ENCODE results near the gene PWP2. TPM values are rescaled to one million over a fixed set of nuclear protein-coding genes. Genes with fewer than 3 reads are reported as not detected.
"Not testable (repeated sequence)": the region's sequence is repeated elsewhere in the genome, so short reads cannot be mapped to it uniquely, and the experiment has no call there.

The PWP2 gene
- total and polyA plus RNA-seq, 2 of the 4 experiments (the other 2 are of a cell fraction): 2.4 to 7.0 TPM

DNA sequence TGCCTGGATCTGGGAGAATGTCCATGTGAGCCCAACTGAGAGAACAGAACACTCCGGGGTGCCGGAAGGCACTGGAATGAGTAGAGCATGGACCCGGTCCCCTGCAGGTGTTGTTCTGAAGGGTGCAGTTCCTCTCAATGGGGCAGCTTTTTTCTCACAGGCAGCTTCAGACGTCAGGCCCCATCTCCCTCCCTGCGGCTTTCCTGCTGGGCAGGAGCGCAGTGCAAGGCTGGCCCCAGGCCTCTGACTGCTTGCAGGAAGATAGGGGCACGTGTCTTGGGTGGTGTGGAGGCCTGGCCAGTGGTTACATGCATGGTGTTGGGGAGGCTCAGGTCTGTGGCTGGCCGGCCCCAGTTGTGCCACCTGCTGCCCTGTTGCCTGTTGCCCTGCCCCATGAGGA is 36.8 kb downstream of the PWP2 start:
- H2BK20ac ChIP-seq (ENCODE audit: low read depth, low read length); H3K27ac ChIP-seq (ENCODE audit: insufficient read depth, low read length); H4K8ac ChIP-seq (ENCODE audit: low read depth in 2 of 2, low read length in 2 of 2); POLR2A ChIA-PET (ENCODE audit: unreplicated experiment); H3K56ac ChIP-seq (ENCODE audit: extremely low read depth, insufficient read depth, low read length); H2AK5ac ChIP-seq (ENCODE audit: low read depth, low read length); ATAC-seq (ENCODE audit: low read depth); CTCF ChIA-PET; DNase-seq; H3K4ac ChIP-seq (ENCODE audit: low read depth, low read length); H3K18ac ChIP-seq (ENCODE audit: low read depth, low read length); H4K5ac ChIP-seq (ENCODE audit: low read depth, low read length); H4K20me1 ChIP-seq (ENCODE audit: insufficient read depth, low read length); H3K4me1 ChIP-seq (ENCODE audit: control insufficient read depth, insufficient read depth, low read length); H3K23ac ChIP-seq (ENCODE audit: low read depth, low read length); H2BK5ac ChIP-seq (ENCODE audit: low read depth, low read length, poor library complexity, severe bottlenecking); H2AFZ ChIP-seq (replicated peaks; ENCODE audit: low read length, poor library complexity); intact Hi-C loops (cut with micrococcal nuclease); H3K36me3 ChIP-seq (ENCODE audit: control insufficient read depth, insufficient read depth, low read length); H4K91ac ChIP-seq (ENCODE audit: insufficient read depth, low read depth, low read length); H3K4me2 ChIP-seq (ENCODE audit: low read depth, low read length); H3K14ac ChIP-seq (replicated peaks; ENCODE audit: low read depth, low read length); H3K9ac ChIP-seq (ENCODE audit: low read depth, low read length); H2BK15ac ChIP-seq (ENCODE audit: low read depth, low read length); H2AK9ac ChIP-seq (replicated peaks; ENCODE audit: low read depth, low read length, poor library complexity); H3K79me1 ChIP-seq (ENCODE audit: low read depth in 1 of 2, low read length in 2 of 2); H3K9me3 ChIP-seq (ENCODE audit: control insufficient read depth, insufficient read depth, low read length); H3K4me3 ChIP-seq (ENCODE audit: insufficient read depth, low read depth, low read length); dilution Hi-C loops (cut with HindIII; ENCODE audit: low sequenced_read_pairs, unreplicated experiment); H3K27me3 ChIP-seq (ENCODE audit: control insufficient read depth, insufficient read depth, low read length); H3K9me1 ChIP-seq (ENCODE audit: insufficient read depth, low read length); H2BK120ac ChIP-seq (ENCODE audit: low read depth, low read length); BruUV-seq (replicated peaks); in situ Hi-C loops (cut with MboI; ENCODE audit: low sequenced_read_pairs): not testable (repeated sequence)
- no CpG with 5 or more reads among the region's 8 CpGs for WGBS, 2 experiments (ENCODE audit: extremely low coverage in 2 of 2, insufficient read length in 1 of 2)

- in situ Hi-C loops (cut with MboI; ENCODE audit: low sequenced_read_pairs); H3K79me1 ChIP-seq (ENCODE audit: low read depth in 1 of 2, low read length in 2 of 2); H3K9me1 ChIP-seq (ENCODE audit: insufficient read depth, low read length); H3K27me3 ChIP-seq (ENCODE audit: control insufficient read depth, insufficient read depth, low read length); H2BK20ac ChIP-seq (ENCODE audit: low read depth, low read length); H2BK15ac ChIP-seq (ENCODE audit: low read depth, low read length); H4K91ac ChIP-seq (ENCODE audit: insufficient read depth, low read depth, low read length); H2BK120ac ChIP-seq (ENCODE audit: low read depth, low read length); H4K5ac ChIP-seq (ENCODE audit: low read depth, low read length); H3K14ac ChIP-seq (replicated peaks; ENCODE audit: low read depth, low read length); H3K4me2 ChIP-seq (ENCODE audit: low read depth, low read length); CTCF ChIA-PET; intact Hi-C loops (cut with micrococcal nuclease); H2AK5ac ChIP-seq (ENCODE audit: low read depth, low read length); H3K4ac ChIP-seq (ENCODE audit: low read depth, low read length); H2BK5ac ChIP-seq (ENCODE audit: low read depth, low read length, poor library complexity, severe bottlenecking); H3K9ac ChIP-seq (ENCODE audit: low read depth, low read length); H3K27ac ChIP-seq (ENCODE audit: insufficient read depth, low read length); H3K4me1 ChIP-seq (ENCODE audit: control insufficient read depth, insufficient read depth, low read length); H3K56ac ChIP-seq (ENCODE audit: extremely low read depth, insufficient read depth, low read length); H2AK9ac ChIP-seq (replicated peaks; ENCODE audit: low read depth, low read length, poor library complexity); H3K4me3 ChIP-seq (ENCODE audit: insufficient read depth, low read depth, low read length); ATAC-seq (ENCODE audit: low read depth); dilution Hi-C loops (cut with HindIII; ENCODE audit: low sequenced_read_pairs, unreplicated experiment); DNase-seq; H3K36me3 ChIP-seq (ENCODE audit: control insufficient read depth, insufficient read depth, low read length); H3K18ac ChIP-seq (ENCODE audit: low read depth, low read length); H2AFZ ChIP-seq (replicated peaks; ENCODE audit: low read length, poor library complexity); H4K8ac ChIP-seq (ENCODE audit: low read depth in 2 of 2, low read length in 2 of 2); H4K20me1 ChIP-seq (ENCODE audit: insufficient read depth, low read length); POLR2A ChIA-PET (ENCODE audit: unreplicated experiment); H3K9me3 ChIP-seq (ENCODE audit: control insufficient read depth, insufficient read depth, low read length); H3K23ac ChIP-seq (ENCODE audit: low read depth, low read length): not testable (repeated sequence)
- BruUV-seq (replicated peaks): TSS peak; percentile 94
- no CpG with 5 or more reads among the region's 22 CpGs for WGBS, 2 experiments (ENCODE audit: extremely low coverage in 2 of 2, insufficient read length in 1 of 2)
Observed at GRCh38 chr21:44144784-44145602, 37.8 kb downstream of the PWP2 start.

Measured in IMR-90 (cell line).